Epidermal melanocyte (primary cell): ENCODE results near the gene ATG2A.

Source experiments
- DNase-seq: peaks from one replicate; pipeline ENCODE4 v3.0.0; 2011; ENCODE audit warnings: low spot score; ENCODE audit not compliant: insufficient read length

The ATG2A gene

GRCh38 chr11:64924910-64925284, 7.9 kb upstream of the ATG2A start:
- DNase-seq: no peak

- DNase-seq: peak; percentile 98
Measured at GRCh38 chr11:64923944-64924909, 7.2 kb upstream of the ATG2A start, which contains the start of gene PPP2R5B. TSS of gene PPP2R5B (plus strand) at chr11:64924689. CDS start at chr11:64925735, 1,046 bp downstream.

GRCh38 chr11:64923151-64923661, 6.2 kb upstream of the ATG2A start:
- DNase-seq: no peak

GRCh38 chr11:64921384-64921783, 4.4 kb upstream of the ATG2A start:
- no peak for DNase-seq

GRCh38 chr11:64920124-64920523, 3.1 kb upstream of the ATG2A start:
- DNase-seq: no peak

- DNase-seq: peak; percentile 4
Measured at GRCh38 chr11:64919627-64920026, 2.6 kb upstream of the ATG2A start.

GRCh38 chr11:64918017-64918416, 1.0 kb upstream of the ATG2A start:
- no peak for DNase-seq

GRCh38 chr11:64917663-64917995, 620 bp upstream of the ATG2A start:
- DNase-seq: no peak

GRCh38 chr11:64916040-64916774, 802 bp downstream of the ATG2A start:
- DNase-seq: no peak

GRCh38 chr11:64915376-64915887, 1.6 kb downstream of the ATG2A start:
- DNase-seq: no peak

- DNase-seq: no peak
Measured at GRCh38 chr11:64914123-64914522, 2.9 kb downstream of the ATG2A start.

- DNase-seq: no peak
Measured at GRCh38 chr11:64913171-64913727, 3.8 kb downstream of the ATG2A start.

- DNase-seq: no peak
Measured at GRCh38 chr11:64911689-64912088, 5.3 kb downstream of the ATG2A start.

- DNase-seq: no peak
Measured at GRCh38 chr11:64911142-64911541, 5.9 kb downstream of the ATG2A start.

GRCh38 chr11:64910451-64911093, 6.4 kb downstream of the ATG2A start:
- DNase-seq: no peak

GRCh38 chr11:64909653-64910343, 7.2 kb downstream of the ATG2A start:
- DNase-seq: no peak

- no peak for DNase-seq
Measured at GRCh38 chr11:64908766-64909165, 8.2 kb downstream of the ATG2A start.

- DNase-seq: no peak
Measured at GRCh38 chr11:64906314-64906635, 10.7 kb downstream of the ATG2A start.

GRCh38 chr11:64905516-64906313, 11.3 kb downstream of the ATG2A start:
- no peak for DNase-seq

- no peak for DNase-seq
Measured at GRCh38 chr11:64903291-64903833, 13.6 kb downstream of the ATG2A start.
